Measurements from ENCODE around the gene TOP2B.

DNA sequence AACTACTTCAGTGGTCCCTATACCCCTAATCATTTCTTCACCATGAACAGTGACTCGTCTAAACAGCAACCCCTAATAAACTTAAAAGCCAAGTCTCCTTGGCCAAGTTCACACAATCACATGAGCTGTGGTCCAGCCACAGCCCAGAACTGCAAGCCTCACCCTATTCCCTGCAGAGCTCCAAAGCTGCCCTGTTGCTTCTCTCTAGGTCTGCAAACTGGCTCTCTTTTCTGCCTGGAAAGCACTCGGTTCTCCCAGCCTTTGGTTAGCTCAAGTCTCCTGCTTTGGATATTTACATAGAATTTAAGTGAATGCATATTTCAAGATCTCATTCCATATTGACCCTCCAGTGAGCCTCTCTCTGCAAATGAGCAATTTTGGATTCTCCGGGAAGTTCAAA lies 107.0 kb downstream of the TOP2B start:
- TF ChIP-seq, protein P1, sequence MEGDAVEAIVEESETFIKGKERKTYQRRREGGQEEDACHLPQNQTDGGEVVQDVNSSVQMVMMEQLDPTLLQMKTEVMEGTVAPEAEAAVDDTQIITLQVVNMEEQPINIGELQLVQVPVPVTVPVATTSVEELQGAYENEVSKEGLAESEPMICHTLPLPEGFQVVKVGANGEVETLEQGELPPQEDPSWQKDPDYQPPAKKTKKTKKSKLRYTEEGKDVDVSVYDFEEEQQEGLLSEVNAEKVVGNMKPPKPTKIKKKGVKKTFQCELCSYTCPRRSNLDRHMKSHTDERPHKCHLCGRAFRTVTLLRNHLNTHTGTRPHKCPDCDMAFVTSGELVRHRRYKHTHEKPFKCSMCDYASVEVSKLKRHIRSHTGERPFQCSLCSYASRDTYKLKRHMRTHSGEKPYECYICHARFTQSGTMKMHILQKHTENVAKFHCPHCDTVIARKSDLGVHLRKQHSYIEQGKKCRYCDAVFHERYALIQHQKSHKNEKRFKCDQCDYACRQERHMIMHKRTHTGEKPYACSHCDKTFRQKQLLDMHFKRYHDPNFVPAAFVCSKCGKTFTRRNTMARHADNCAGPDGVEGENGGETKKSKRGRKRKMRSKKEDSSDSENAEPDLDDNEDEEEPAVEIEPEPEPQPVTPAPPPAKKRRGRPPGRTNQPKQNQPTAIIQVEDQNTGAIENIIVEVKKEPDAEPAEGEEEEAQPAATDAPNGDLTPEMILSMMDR (IDR thresholded peaks at IDR 0.05; ENCODE audit: low read length): no peak
- TF ChIP-seq EZH2 (IDR thresholded peaks at IDR 0.05; ENCODE audit: borderline replicate concordance, low read length): no peak
